Fibroblast of skin of right biceps (primary cell): ENCODE data around the gene TBX5.
"Not testable (repeated sequence)": the region's sequence is repeated elsewhere in the genome, so short reads cannot be mapped to it uniquely, and the experiment has no call there.

Experiments used
- DNase-seq: peaks from one replicate; pipeline ENCODE4 v3.0.0-alpha.2; 2013

Gene TBX5

GRCh38 chr12:114371733-114372132 is 34.2 kb downstream of the TBX5 start:
- DNase-seq, result no peak

GRCh38 chr12:114371250-114371649 is 34.7 kb downstream of the TBX5 start:
- DNase-seq, result no peak

- no peak for DNase-seq
Observed at GRCh38 chr12:114368685-114369452, 37.1 kb downstream of the TBX5 start.

GRCh38 chr12:114361992-114362391 is 44.0 kb downstream of the TBX5 start:
- DNase-seq, result no peak

- DNase-seq, result no peak
Observed at GRCh38 chr12:114361545-114361944, 44.4 kb downstream of the TBX5 start.

- DNase-seq, result no peak
Observed at GRCh38 chr12:114360485-114360884, 45.5 kb downstream of the TBX5 start.

- no peak for DNase-seq
Observed at GRCh38 chr12:114355389-114356088, 50.4 kb downstream of the TBX5 start.

- not testable (repeated sequence) for DNase-seq
Observed at GRCh38 chr12:114349239-114349638, 56.7 kb downstream of the TBX5 start.

GRCh38 chr12:114347861-114348260 is 58.1 kb downstream of the TBX5 start:
- DNase-seq, result no peak

- no peak for DNase-seq
Observed at GRCh38 chr12:114344831-114345230, 61.1 kb downstream of the TBX5 start.

GRCh38 chr12:114344303-114344663 is 61.7 kb downstream of the TBX5 start:
- no peak for DNase-seq

- peak; percentile 26 for DNase-seq
Observed at GRCh38 chr12:114343585-114344302, 62.2 kb downstream of the TBX5 start.

GRCh38 chr12:114342656-114343055 is 63.3 kb downstream of the TBX5 start:
- peak; percentile 75 for DNase-seq

- DNase-seq, result no peak
Observed at GRCh38 chr12:114341635-114342034, 64.3 kb downstream of the TBX5 start.

GRCh38 chr12:114340231-114340630 is 65.7 kb downstream of the TBX5 start:
- DNase-seq, result peak; percentile 29

GRCh38 chr12:114339626-114340025 is 66.3 kb downstream of the TBX5 start:
- DNase-seq, result peak; percentile 81

GRCh38 chr12:114335607-114336006 is 70.3 kb downstream of the TBX5 start:
- DNase-seq, result no peak

GRCh38 chr12:114334395-114334794 is 71.5 kb downstream of the TBX5 start:
- DNase-seq, result no peak

- no peak for DNase-seq
Observed at GRCh38 chr12:114328292-114328691, 77.7 kb downstream of the TBX5 start.

- DNase-seq, result no peak
Observed at GRCh38 chr12:114327765-114328164, 78.2 kb downstream of the TBX5 start.

GRCh38 chr12:114321524-114321923 is 84.4 kb downstream of the TBX5 start:
- no peak for DNase-seq

- DNase-seq, result no peak
Observed at GRCh38 chr12:114320968-114321367, 85.0 kb downstream of the TBX5 start.

- DNase-seq, result no peak
Observed at GRCh38 chr12:114320101-114320500, 85.8 kb downstream of the TBX5 start.

GRCh38 chr12:114319422-114319821 is 86.5 kb downstream of the TBX5 start:
- DNase-seq, result peak; percentile 40
